C1 segment of cervical spinal cord (tissue), 14 donors: ENCODE data around the gene CLIC4.
"Not testable (repeated sequence)": the region's sequence is repeated elsewhere in the genome, so short reads cannot be mapped to it uniquely, and the experiment has no call there.

Source experiments
- DNase-seq, 14 donors: peaks; one replicate each; lab custom pipeline; 2025; lab: John Stamatoyannopoulos, UW

Gene CLIC4

GRCh38 chr1:24717887-24718650, 27.2 kb upstream of the CLIC4 start:
- peak in 13 of 14 donors; percentile 45 to 91 (median 76) for DNase-seq

- DNase-seq, result peak in 8 of 14 donors; percentile 14 to 83 (median 30)
Observed at GRCh38 chr1:24720152-24720551, 25.1 kb upstream of the CLIC4 start.

GRCh38 chr1:24721533-24721932, 23.7 kb upstream of the CLIC4 start:
- no peak for DNase-seq

- not testable (repeated sequence) for DNase-seq
Observed at GRCh38 chr1:24722073-24723035, 22.9 kb upstream of the CLIC4 start.

- DNase-seq, result no peak
Observed at GRCh38 chr1:24724345-24725208, 20.7 kb upstream of the CLIC4 start.

GRCh38 chr1:24725209-24725651, 20.0 kb upstream of the CLIC4 start:
- DNase-seq, result peak in 1 of 14 donors; percentile 26

GRCh38 chr1:24726741-24727140, 18.5 kb upstream of the CLIC4 start:
- no peak for DNase-seq

GRCh38 chr1:24727501-24728216, 17.6 kb upstream of the CLIC4 start:
- peak in 9 of 14 donors; percentile 6 to 66 (median 28) for DNase-seq

- DNase-seq, result no peak
Observed at GRCh38 chr1:24728982-24729381, 16.3 kb upstream of the CLIC4 start.

GRCh38 chr1:24732186-24732885, 12.9 kb upstream of the CLIC4 start:
- no peak for DNase-seq

GRCh38 chr1:24733342-24733741, 11.9 kb upstream of the CLIC4 start:
- DNase-seq, result not testable (repeated sequence)

- DNase-seq, result no peak
Observed at GRCh38 chr1:24735156-24735508, 10.1 kb upstream of the CLIC4 start.

GRCh38 chr1:24735509-24736375, 9.5 kb upstream of the CLIC4 start:
- peak in 8 of 14 donors; percentile 23 to 60 (median 30) for DNase-seq

- DNase-seq, result no peak
Observed at GRCh38 chr1:24737368-24738117, 7.7 kb upstream of the CLIC4 start.

- DNase-seq, result no peak
Observed at GRCh38 chr1:24739241-24739640, 6.0 kb upstream of the CLIC4 start.

GRCh38 chr1:24742090-24742938, 2.9 kb upstream of the CLIC4 start:
- no peak for DNase-seq
